Tibial artery (tissue), 4 donors: Measurements from ENCODE around the gene SYNPO2L.
A peak's percentile ranks its signal among the peaks of the same experiment; 100 is the strongest.

Source experiments
- DNase-seq, 2 donors: peaks; one replicate each; pipeline ENCODE4 v3.0.0-alpha.2; 2019
- H3K27ac ChIP-seq, 2 donors: fragments of 200-600 bp; sonication (generic) in 1 of 2; 1 replicate in 1 of 2; 2 replicates in 1 of 2; pipeline ENCODE4 v1.5.1; 2018 to 2019; ENCODE audit warnings: mild to moderate bottlenecking in 1 of 2
- H3K27me3 ChIP-seq, 2 donors: fragments of 200-600 bp; sonication (generic) in 1 of 2; one replicate each; pipeline versions ENCODE4 v1.5.1 to v1.6.0; 2016 to 2019
- H3K36me3 ChIP-seq, 3 donors: fragments of 200-600 bp; sonication (generic) in 2 of 3; one replicate each; pipeline ENCODE4 v1.5.1; 2016 to 2019; ENCODE audit warnings: mild to moderate bottlenecking in 2 of 3
- H3K4me1 ChIP-seq, 4 donors: fragments of 200-600 bp; sonication (generic) in 2 of 4; 1 replicate in 3 of 4; 2 replicates in 1 of 4; pipeline ENCODE4 v1.5.1; 2016 to 2019
- H3K4me3 ChIP-seq, 2 donors: fragments of 200-600 bp; sonication (generic) in 1 of 2; 1 replicate in 1 of 2; 2 replicates in 1 of 2; pipeline ENCODE4 v1.5.1; 2018 to 2019; ENCODE audit warnings: mild to moderate bottlenecking in 2 of 2
- H3K9me3 ChIP-seq, 3 donors: fragments of 200-600 bp; sonication (generic) in 1 of 3; one replicate each; pipeline ENCODE4 v1.5.1; 2016 to 2019
- CTCF ChIP-seq, 2 experiments: fragments of 200-600 bp in 1 of 2; fragments of 450-650 bp in 1 of 2; IDR thresholded peaks; one replicate each; pipeline ENCODE4 v1.5.1; 2017 to 2019; ENCODE audit warnings: antibody characterized with exemption in 2 of 2, mild to moderate bottlenecking in 1 of 2, moderate library complexity in 1 of 2
- intact Hi-C: fragments of 100-400 bp; cut with DNase I; formaldehyde crosslinking; loops from one replicate; pipeline ENCODE4 v1.15.0; 2023; ENCODE audit warnings: low total_unique reads

Gene SYNPO2L

GRCh38 chr10:73647211-73647874, 8.5 kb downstream of the SYNPO2L start:
- Histone ChIP-seq H3K9me3 (no peaks in the 10 kb centered on the region), H3K4me1 (peaks cover 4 to 48% (median 16%) of the 10 kb centered on the region in 4 donors), H3K36me3 (no peaks in the 10 kb centered on the region), H3K27ac (peak overlapping the region; percentile 70 to 77), H3K4me3 (peak overlapping the region; percentile 69 to 85), H3K27me3 (no peaks in the 10 kb centered on the region)
- peak; percentile 64 to 82 for DNase-seq
- intact Hi-C loops = no loop called here
- TF ChIP-seq CTCF (IDR thresholded peaks at IDR 0.05) = no peak

DNA sequence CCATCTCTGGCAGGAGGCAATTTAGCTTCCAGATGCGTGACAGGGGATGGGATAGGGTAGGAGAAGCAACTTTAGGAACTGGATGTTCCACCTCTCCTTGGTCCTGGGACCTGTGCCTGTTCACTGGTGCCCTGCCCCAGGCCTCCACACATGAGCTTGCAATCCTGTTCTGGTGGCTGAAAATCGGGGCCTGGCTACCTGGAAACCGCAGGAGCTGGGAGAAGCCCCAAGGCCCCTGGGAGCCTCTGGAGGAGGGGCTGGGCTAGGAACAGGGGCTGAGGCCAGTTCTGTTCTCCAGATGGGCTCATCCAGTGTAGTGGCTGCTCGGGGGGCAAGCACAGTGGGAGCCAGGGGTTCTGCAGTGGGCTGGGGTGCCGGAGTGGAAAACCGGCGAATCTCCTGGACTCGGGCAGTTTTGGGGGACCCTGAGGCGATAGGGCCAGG, 9.2 kb downstream of the SYNPO2L start:
- Histone ChIP-seq H3K4me1 (peaks cover 4 to 51% (median 21%) of the 10 kb centered on the region in 4 donors), H3K9me3 (no peaks in the 10 kb centered on the region), H3K27me3 (no peaks in the 10 kb centered on the region), H3K36me3 (no peaks in the 10 kb centered on the region), H3K4me3 (no peak overlapping the region), H3K27ac (peak overlapping the region in 1 of 2 donors; percentile 77)
- intact Hi-C loops = no loop called here
- TF ChIP-seq CTCF (IDR thresholded peaks at IDR 0.05) = no peak
- no peak for DNase-seq

- DNase-seq = no peak
- no peaks in the 10 kb centered on the region for H3K27me3 ChIP-seq
- intact Hi-C loops = loop anchor here (2.0 kb wide), 1 partner anchor 116 kb away; no protein-coding TSS in a partner anchor
- no peak overlapping the region for H3K4me3 ChIP-seq
- H3K9me3 ChIP-seq = no peaks in the 10 kb centered on the region
- no peaks in the 10 kb centered on the region for H3K36me3 ChIP-seq
- no peak overlapping the region for H3K27ac ChIP-seq
- no peak for TF ChIP-seq CTCF (IDR thresholded peaks at IDR 0.05)
- H3K4me1 ChIP-seq = peaks cover 11 to 54% (median 27%) of the 10 kb centered on the region in 4 donors
Observed at GRCh38 chr10:73645251-73645650, 10.6 kb downstream of the SYNPO2L start.

DNA sequence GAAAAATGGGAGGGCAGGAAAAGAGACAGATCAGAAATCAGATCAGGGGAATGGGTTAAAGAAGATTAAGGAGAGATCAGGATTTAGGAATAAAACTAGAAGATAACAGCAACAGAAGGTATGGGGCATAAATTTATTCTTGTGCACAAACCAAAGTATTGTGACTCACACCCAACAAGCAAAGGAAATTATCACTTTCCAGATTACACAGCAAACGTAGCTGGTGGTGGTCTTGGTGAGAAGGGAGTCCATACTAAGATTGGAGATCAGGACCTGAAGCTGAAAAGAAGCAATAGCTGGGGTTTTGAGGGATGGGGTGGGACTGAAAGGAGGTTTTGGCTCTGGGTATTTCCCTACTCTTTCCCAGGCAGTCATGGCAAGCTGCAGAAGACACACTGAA, 11.1 kb downstream of the SYNPO2L start:
- Histone ChIP-seq H3K36me3 (no peaks in the 10 kb centered on the region), H3K4me1 (peaks cover 11 to 56% (median 29%) of the 10 kb centered on the region in 4 donors), H3K27ac (peak overlapping the region; percentile 45 to 84), H3K27me3 (no peaks in the 10 kb centered on the region), H3K4me3 (no peak overlapping the region), H3K9me3 (no peaks in the 10 kb centered on the region)
- no peak for DNase-seq
- TF ChIP-seq CTCF (IDR thresholded peaks at IDR 0.05) = no peak
- intact Hi-C loops = loop anchor here (2.0 kb wide), 1 partner anchor 116 kb away; no protein-coding TSS in a partner anchor

DNA sequence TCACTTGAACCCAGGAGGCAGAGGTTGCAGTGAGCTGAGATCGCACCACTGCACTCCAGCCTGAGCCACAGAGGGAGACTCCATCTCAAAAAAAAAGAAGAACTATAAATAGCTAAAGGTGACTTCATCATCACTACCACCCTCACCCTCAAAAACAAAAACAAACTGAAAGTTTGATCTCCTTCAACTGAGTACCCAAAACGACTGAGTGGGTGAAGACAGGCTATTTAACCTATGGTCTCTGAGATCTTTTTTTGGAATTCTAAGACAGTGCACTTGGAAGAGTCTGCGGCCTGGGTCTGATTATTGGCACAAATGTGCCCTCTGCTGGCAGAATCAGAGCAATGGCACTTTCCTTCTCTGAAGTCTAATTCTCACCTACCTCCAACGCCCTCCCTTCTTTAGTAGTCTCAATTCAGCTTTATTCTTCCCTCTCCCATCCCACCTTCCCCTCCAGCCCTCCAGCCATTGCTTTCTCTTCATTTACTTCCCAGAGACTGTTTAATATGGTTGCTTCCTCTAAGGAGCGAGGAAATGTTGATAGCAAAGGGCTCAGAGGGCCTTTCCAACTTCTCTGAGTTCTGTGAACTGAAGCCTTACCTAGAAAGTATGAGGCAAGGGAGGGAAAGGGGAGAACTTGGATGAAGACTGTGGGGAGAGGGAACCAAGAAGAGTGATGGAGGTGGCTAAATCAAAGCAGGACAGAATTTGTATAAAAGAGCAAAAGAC, 11.7 kb downstream of the SYNPO2L start:
- Histone ChIP-seq H3K27ac (peak overlapping the region; percentile 45 to 84), H3K27me3 (no peaks in the 10 kb centered on the region), H3K4me3 (no peak overlapping the region), H3K9me3 (no peaks in the 10 kb centered on the region), H3K4me1 (peaks cover 11 to 56% (median 29%) of the 10 kb centered on the region in 4 donors), H3K36me3 (no peaks in the 10 kb centered on the region)
- peak; percentile 58 to 74 for DNase-seq
- intact Hi-C loops = loop anchor here (2.0 kb wide), 1 partner anchor 115 kb away; no protein-coding TSS in a partner anchor
- TF ChIP-seq CTCF (IDR thresholded peaks at IDR 0.05) = peak; percentile 87 to 98
